Panc1 (cell line): Measurements from ENCODE around the gene BACE1. TPM values are rescaled to one million over a fixed set of nuclear protein-coding genes. Genes with fewer than 3 reads are reported as not detected.

Experiments
- ATAC-seq: fragments of 200-7000 bp; cut with Tn5 transposase; 2 replicates; pipeline ENCODE4 v1.9.1; 2020; ENCODE audit warnings: mild to moderate bottlenecking, moderate library complexity
- BruUV-seq: library from RNA; stranded (reverse); fragments of 400-500 nt; replicated peaks from 2 replicates; lab custom pipeline; 2021; lab: Mats Ljungman, UMichigan
- CTCF ChIA-PET: fragments of 300-600 bp; sonication (Branson Sonifier 250); formaldehyde crosslinking; loops from one replicate; lab custom pipeline; 2022; ENCODE audit warnings: antibody characterized with exemption; lab: Charles Lee
- POLR2A ChIA-PET: fragments of 300-600 bp; sonication (Branson Sonifier 250); formaldehyde crosslinking; loops from one replicate; lab custom pipeline; 2022; ENCODE audit warnings: antibody characterized with exemption; lab: Charles Lee
- DNase-seq: peaks from one replicate; pipeline ENCODE4 v3.0.0-alpha.2; 2010; ENCODE audit warnings: low read depth, low spot score
- H3K27ac ChIP-seq: 2 replicates; pipeline ENCODE4 v1.5.1; 2011; ENCODE audit warnings: mild to moderate bottlenecking, low read length, inconsistent platforms
- H3K27me3 ChIP-seq: fragments of 200-500 bp; sonication (Bioruptor generic); 2 replicates; pipeline ENCODE4 v1.6.0; 2014; ENCODE audit warnings: low read length, inconsistent platforms; ENCODE audit not compliant: control insufficient read depth, insufficient read depth
- H3K36me3 ChIP-seq: fragments of 200-500 bp; sonication (Bioruptor generic); 2 replicates; pipeline ENCODE4 v1.5.1; 2014; ENCODE audit warnings: inconsistent platforms, mild to moderate bottlenecking, low read length, moderate library complexity; ENCODE audit not compliant: control insufficient read depth, insufficient read depth
- H3K4me1 ChIP-seq: 2 replicates; pipeline ENCODE4 v1.5.1; 2011; ENCODE audit warnings: inconsistent platforms, mild to moderate bottlenecking, low read length, moderate library complexity; ENCODE audit not compliant: control insufficient read depth, insufficient read depth
- H3K4me3 ChIP-seq, 2 experiments: 2 replicates each; pipeline ENCODE4 v1.5.1; 2011 to 2012; ENCODE audit warnings: low read depth in 2 of 2, low read length in 2 of 2, mild to moderate bottlenecking in 2 of 2, inconsistent platforms in 1 of 2, moderate library complexity in 1 of 2
- H3K9me3 ChIP-seq: fragments of 200-500 bp; sonication (Bioruptor generic); 2 replicates; pipeline ENCODE4 v1.5.1; 2014; ENCODE audit warnings: low read depth, mild to moderate bottlenecking, inconsistent platforms, low read length, moderate library complexity; ENCODE audit not compliant: control insufficient read depth, insufficient read depth
- POLR2AphosphoS5 ChIP-seq: IDR thresholded peaks from 2 replicates; pipeline ENCODE4 v1.6.1; 2012; ENCODE audit warnings: mild to moderate bottlenecking, low read depth, low read length, moderate library complexity
- SIN3A ChIP-seq: IDR thresholded peaks from 2 replicates; pipeline ENCODE4 v1.6.1; 2012; ENCODE audit warnings: low read depth, mild to moderate bottlenecking, low read length, moderate library complexity, borderline replicate concordance; ENCODE audit not compliant: insufficient read depth
- TCF7L2 ChIP-seq: IDR thresholded peaks from 2 replicates; pipeline ENCODE4 v1.6.1; 2011; ENCODE audit warnings: mild to moderate bottlenecking, low read depth, low read length, inconsistent platforms
- in situ Hi-C: cut with HindIII; loops from 2 replicates; pipeline ENCODE4 v1.10.0; 2016; ENCODE audit warnings: low sequenced_read_pairs, low pct_unique_long_range_greater_than_20kb
- intact Hi-C: fragments of 100-400 bp; cut with micrococcal nuclease; formaldehyde crosslinking; loops from one replicate; pipeline ENCODE4 v1.10.0; 2022; ENCODE audit not compliant: unreplicated experiment
- total RNA-seq: library from RNA; stranded (reverse); gene quantifications from one replicate; pipeline ENCODE4 v1.2.1, GENCODE V29; 2021; ENCODE audit not compliant: unreplicated experiment
- TF ChIP-seq, protein P1 (sequence below): fragments of 450-650 bp; IDR thresholded peaks from 2 replicates; pipeline ENCODE4 v1.5.1; 2017; ENCODE audit warnings: mild to moderate bottlenecking
- TF ChIP-seq, protein P2 (sequence below), 2 experiments: IDR thresholded peaks; 2 replicates each; pipeline ENCODE4 v1.6.1; 2011 to 2012; ENCODE audit warnings: low read depth in 2 of 2, control low read depth in 1 of 2, low read length in 1 of 2, mild to moderate bottlenecking in 1 of 2, moderate library complexity in 1 of 2; ENCODE audit not compliant: insufficient read depth in 1 of 2

Gene BACE1
- total RNA-seq, 1 experiment from 2014 or later = 4.9 TPM

DNA sequence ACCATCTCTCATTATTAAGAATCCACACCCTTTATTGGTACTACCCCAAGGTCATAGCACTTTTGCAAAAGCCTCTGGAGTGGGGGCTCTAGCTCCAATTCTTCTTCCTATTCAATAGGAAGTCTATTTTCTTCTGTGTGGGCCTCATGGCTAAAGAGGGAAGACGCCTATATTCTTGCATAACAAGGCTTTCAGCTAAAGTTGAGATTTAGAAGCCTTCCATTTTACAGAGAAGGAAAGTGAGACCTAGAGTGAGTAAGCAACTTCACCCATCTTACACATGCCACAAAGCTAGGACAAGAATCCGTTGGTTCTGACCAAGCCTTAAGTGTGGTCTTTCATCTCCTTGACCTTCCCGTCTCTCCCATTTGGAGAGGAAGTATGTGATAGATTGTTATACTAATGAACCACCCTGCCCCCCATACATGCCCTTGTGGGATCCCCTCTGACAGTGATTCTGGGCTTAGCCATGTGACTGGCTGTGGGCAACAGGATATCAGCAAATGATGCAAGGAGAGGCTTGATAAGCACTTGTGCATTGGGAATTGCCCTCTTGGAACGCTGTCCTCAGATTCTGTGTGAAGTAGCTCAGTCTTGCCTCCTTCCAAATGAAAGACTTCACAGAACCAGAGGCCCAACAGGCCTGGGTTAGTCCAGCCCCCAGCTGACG, 12.3 kb downstream of the BACE1 start:
- no peak for DNase-seq
- H3K36me3 ChIP-seq = no peaks in the 10 kb centered on the region
- CTCF ChIA-PET = no interaction called here
- no TSS peak for BruUV-seq
- TF ChIP-seq, protein P1, sequence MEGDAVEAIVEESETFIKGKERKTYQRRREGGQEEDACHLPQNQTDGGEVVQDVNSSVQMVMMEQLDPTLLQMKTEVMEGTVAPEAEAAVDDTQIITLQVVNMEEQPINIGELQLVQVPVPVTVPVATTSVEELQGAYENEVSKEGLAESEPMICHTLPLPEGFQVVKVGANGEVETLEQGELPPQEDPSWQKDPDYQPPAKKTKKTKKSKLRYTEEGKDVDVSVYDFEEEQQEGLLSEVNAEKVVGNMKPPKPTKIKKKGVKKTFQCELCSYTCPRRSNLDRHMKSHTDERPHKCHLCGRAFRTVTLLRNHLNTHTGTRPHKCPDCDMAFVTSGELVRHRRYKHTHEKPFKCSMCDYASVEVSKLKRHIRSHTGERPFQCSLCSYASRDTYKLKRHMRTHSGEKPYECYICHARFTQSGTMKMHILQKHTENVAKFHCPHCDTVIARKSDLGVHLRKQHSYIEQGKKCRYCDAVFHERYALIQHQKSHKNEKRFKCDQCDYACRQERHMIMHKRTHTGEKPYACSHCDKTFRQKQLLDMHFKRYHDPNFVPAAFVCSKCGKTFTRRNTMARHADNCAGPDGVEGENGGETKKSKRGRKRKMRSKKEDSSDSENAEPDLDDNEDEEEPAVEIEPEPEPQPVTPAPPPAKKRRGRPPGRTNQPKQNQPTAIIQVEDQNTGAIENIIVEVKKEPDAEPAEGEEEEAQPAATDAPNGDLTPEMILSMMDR = no peak
- TF ChIP-seq, protein P2, sequence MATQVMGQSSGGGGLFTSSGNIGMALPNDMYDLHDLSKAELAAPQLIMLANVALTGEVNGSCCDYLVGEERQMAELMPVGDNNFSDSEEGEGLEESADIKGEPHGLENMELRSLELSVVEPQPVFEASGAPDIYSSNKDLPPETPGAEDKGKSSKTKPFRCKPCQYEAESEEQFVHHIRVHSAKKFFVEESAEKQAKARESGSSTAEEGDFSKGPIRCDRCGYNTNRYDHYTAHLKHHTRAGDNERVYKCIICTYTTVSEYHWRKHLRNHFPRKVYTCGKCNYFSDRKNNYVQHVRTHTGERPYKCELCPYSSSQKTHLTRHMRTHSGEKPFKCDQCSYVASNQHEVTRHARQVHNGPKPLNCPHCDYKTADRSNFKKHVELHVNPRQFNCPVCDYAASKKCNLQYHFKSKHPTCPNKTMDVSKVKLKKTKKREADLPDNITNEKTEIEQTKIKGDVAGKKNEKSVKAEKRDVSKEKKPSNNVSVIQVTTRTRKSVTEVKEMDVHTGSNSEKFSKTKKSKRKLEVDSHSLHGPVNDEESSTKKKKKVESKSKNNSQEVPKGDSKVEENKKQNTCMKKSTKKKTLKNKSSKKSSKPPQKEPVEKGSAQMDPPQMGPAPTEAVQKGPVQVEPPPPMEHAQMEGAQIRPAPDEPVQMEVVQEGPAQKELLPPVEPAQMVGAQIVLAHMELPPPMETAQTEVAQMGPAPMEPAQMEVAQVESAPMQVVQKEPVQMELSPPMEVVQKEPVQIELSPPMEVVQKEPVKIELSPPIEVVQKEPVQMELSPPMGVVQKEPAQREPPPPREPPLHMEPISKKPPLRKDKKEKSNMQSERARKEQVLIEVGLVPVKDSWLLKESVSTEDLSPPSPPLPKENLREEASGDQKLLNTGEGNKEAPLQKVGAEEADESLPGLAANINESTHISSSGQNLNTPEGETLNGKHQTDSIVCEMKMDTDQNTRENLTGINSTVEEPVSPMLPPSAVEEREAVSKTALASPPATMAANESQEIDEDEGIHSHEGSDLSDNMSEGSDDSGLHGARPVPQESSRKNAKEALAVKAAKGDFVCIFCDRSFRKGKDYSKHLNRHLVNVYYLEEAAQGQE (IDR thresholded peaks at IDR 0.05; ENCODE audit: insufficient read depth in 1 of 2, low read depth in 2 of 2, low read length in 1 of 2) = no peak
- no peak for TF ChIP-seq POLR2AphosphoS5
- TF ChIP-seq TCF7L2 = no peak
- no peak for TF ChIP-seq SIN3A
- H3K4me1 ChIP-seq = no peaks in the 10 kb centered on the region
- intact Hi-C loops = no loop called here
- in situ Hi-C loops = no loop called here
- no peaks in the 10 kb centered on the region for H3K9me3 ChIP-seq
- no peak overlapping the region for H3K27ac ChIP-seq
- no peak overlapping the region for H3K4me3 ChIP-seq
- no peaks in the 10 kb centered on the region for H3K27me3 ChIP-seq
- POLR2A ChIA-PET = interaction anchor here (0.7 kb wide), 1 partner anchor 27 kb away, joined by 3 read pairs; no protein-coding TSS in a partner anchor
- ATAC-seq = no peak

DNA sequence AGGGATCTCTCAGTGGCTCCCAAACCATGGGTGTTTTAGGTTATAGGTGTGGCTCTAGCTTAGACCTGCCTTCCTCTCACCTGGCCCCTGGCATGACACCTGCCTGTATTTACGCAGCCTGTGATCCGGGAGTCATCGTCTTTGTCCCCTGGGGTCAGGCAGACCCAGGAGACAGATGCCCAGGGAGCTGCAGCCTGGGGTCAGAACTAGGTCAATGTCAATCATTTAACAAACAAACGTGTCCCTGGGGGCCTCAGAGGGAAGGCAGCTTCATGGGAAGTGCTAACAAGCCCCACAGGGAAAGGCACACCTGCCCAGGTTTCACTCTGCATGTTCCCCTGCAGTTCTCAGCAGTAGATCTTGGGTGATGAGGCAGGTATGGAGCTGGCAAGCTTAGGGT, 13.0 kb downstream of the BACE1 start:
- DNase-seq (no peak), ATAC-seq (no peak)
- Histone ChIP-seq H3K4me3 (no peak overlapping the region), H3K4me1 (no peaks in the 10 kb centered on the region), H3K27ac (no peak overlapping the region), H3K27me3 (no peaks in the 10 kb centered on the region), H3K36me3 (no peaks in the 10 kb centered on the region), H3K9me3 (no peaks in the 10 kb centered on the region)
- no TSS peak for BruUV-seq
- CTCF ChIA-PET = no interaction called here
- POLR2A ChIA-PET = interaction anchor here (0.7 kb wide), 1 partner anchor 27 kb away, joined by 3 read pairs; no protein-coding TSS in a partner anchor
- in situ Hi-C loops (no loop called here), intact Hi-C loops (no loop called here)
- TF ChIP-seq, protein P1 = no peak
- TF ChIP-seq TCF7L2 = no peak
- TF ChIP-seq POLR2AphosphoS5 = no peak
- TF ChIP-seq, protein P2 (IDR thresholded peaks at IDR 0.05; ENCODE audit: insufficient read depth in 1 of 2, low read depth in 2 of 2, low read length in 1 of 2) = no peak
- no peak for TF ChIP-seq SIN3A
